Endothelial cell of umbilical vein (primary cell): Measurements from ENCODE around the gene MAP2K1. TPM values are rescaled to one million over a fixed set of nuclear protein-coding genes. Genes with fewer than 3 reads are reported as not detected.

Experiments
- BruUV-seq: library from RNA; stranded (reverse); fragments of 400-500 nt; replicated peaks from 2 replicates; lab custom pipeline; 2021; lab: Mats Ljungman, UMichigan
- CTCF ChIA-PET: fragments of 300-600, 350-600 bp; sonication (Branson Sonifier 250); formaldehyde crosslinking; loops from one replicate; lab custom pipeline; 2021; ENCODE audit warnings: antibody characterized with exemption, inconsistent platforms; lab: Charles Lee
- POLR2A ChIA-PET: fragments of 300-600, 350-600 bp; sonication (Branson Sonifier 250); formaldehyde crosslinking; loops from one replicate; lab custom pipeline; 2021; ENCODE audit warnings: antibody characterized with exemption, inconsistent platforms; lab: Charles Lee
- DNase-seq: peaks from one replicate; pipeline ENCODE4 v3.0.0-alpha.2; 2011; ENCODE audit warnings: low read depth, low spot score
- FAIRE-seq: peaks from 2 replicates; lab custom pipeline; 2011; peaks lifted over from hg19 to GRCh38; lab: Jason Lieb, UNC
- H2AFZ ChIP-seq: 2 replicates; pipeline ENCODE4 v1.6.0; 2012; ENCODE audit warnings: low read depth, low read length, control low read depth, inconsistent platforms
- H3K27ac ChIP-seq: 2 replicates; pipeline ENCODE4 v1.5.1; 2011; ENCODE audit warnings: low read depth, mild to moderate bottlenecking, control low read depth, low read length, moderate library complexity; ENCODE audit not compliant: insufficient read depth
- H3K27me3 ChIP-seq, 2 experiments: 2 replicates each; pipeline versions ENCODE4 v1.6.0 to v1.6.1; 2011; ENCODE audit warnings: low read length in 2 of 2, mixed read lengths in 1 of 2; ENCODE audit not compliant: control insufficient read depth in 2 of 2, insufficient read depth in 2 of 2
- H3K36me3 ChIP-seq, 2 experiments: 2 replicates in 1 of 2; 3 replicates in 1 of 2; pipeline ENCODE4 v1.5.1; 2011; ENCODE audit warnings: low read length in 2 of 2, mild to moderate bottlenecking in 1 of 2, moderate library complexity in 1 of 2; ENCODE audit not compliant: control insufficient read depth in 2 of 2, insufficient read depth in 2 of 2; ENCODE audit errors: extremely low read depth in 1 of 2
- H3K4me1 ChIP-seq: 3 replicates; pipeline ENCODE4 v1.5.1; 2011; ENCODE audit warnings: mild to moderate bottlenecking, low read length; ENCODE audit not compliant: control insufficient read depth, insufficient read depth; ENCODE audit errors: extremely low read depth
- H3K4me2 ChIP-seq: 2 replicates; pipeline ENCODE4 v1.6.1; 2011; ENCODE audit warnings: low read length, control low read depth, mixed read lengths; ENCODE audit not compliant: insufficient read depth
- H3K4me3 ChIP-seq, 3 experiments: fragments of 200-600 bp in 1 of 3; sonication (generic), shearing (Covaris generic) in 1 of 3; replicated peaks in 1 of 3; 2 replicates each; pipeline ENCODE4 v1.5.1; 2011 to 2016; ENCODE audit warnings: control low read depth in 3 of 3, low read length in 3 of 3, mild to moderate bottlenecking in 2 of 3, inconsistent platforms in 1 of 3, low read depth in 1 of 3, moderate library complexity in 1 of 3; ENCODE audit not compliant: insufficient read depth in 1 of 3
- H3K79me2 ChIP-seq: 2 replicates; pipeline ENCODE4 v1.6.0; 2012; ENCODE audit warnings: low read length, inconsistent platforms; ENCODE audit not compliant: control insufficient read depth, insufficient read depth
- H3K9ac ChIP-seq: replicated peaks from 2 replicates; pipeline ENCODE3; 2011; ENCODE audit warnings: low read length, control low read depth; ENCODE audit not compliant: insufficient read depth; ENCODE audit errors: extremely low read depth
- H3K9me1 ChIP-seq: replicated peaks from 3 replicates; pipeline ENCODE4 v1.6.0; 2011; ENCODE audit warnings: mild to moderate bottlenecking, low read length; ENCODE audit not compliant: control insufficient read depth, insufficient read depth; ENCODE audit errors: extremely low read depth
- H3K9me3 ChIP-seq: replicated peaks from 2 replicates; pipeline ENCODE4 v1.5.1; 2012; ENCODE audit warnings: low read length, inconsistent platforms; ENCODE audit not compliant: control insufficient read depth, insufficient read depth
- H4K20me1 ChIP-seq: replicated peaks from 2 replicates; pipeline ENCODE3; 2011; ENCODE audit warnings: mild to moderate bottlenecking, low read length; ENCODE audit not compliant: control insufficient read depth, insufficient read depth; ENCODE audit errors: extremely low read depth
- EZH2 ChIP-seq: IDR thresholded peaks from 2 replicates; pipeline ENCODE4 v1.6.1; 2012; ENCODE audit warnings: borderline replicate concordance, low read depth, mild to moderate bottlenecking, moderate library complexity, low read length, inconsistent platforms; ENCODE audit not compliant: severe bottlenecking
- FOS ChIP-seq: IDR thresholded peaks from 2 replicates; pipeline ENCODE4 v1.6.1; 2011; ENCODE audit warnings: mild to moderate bottlenecking, low read length, moderate library complexity, borderline replicate concordance; ENCODE audit not compliant: insufficient read depth
- GATA2 ChIP-seq: IDR thresholded peaks from 2 replicates; pipeline ENCODE4 v1.7.0; 2011; ENCODE audit warnings: low read depth, mild to moderate bottlenecking, moderate library complexity, mixed read lengths, low read length; ENCODE audit not compliant: insufficient read length, insufficient read depth
- JUN ChIP-seq: IDR thresholded peaks from 2 replicates; pipeline ENCODE4 v1.6.1; 2011; ENCODE audit warnings: borderline replicate concordance, low read depth; ENCODE audit not compliant: insufficient read length, insufficient read depth
- MAX ChIP-seq: IDR thresholded peaks from 2 replicates; pipeline ENCODE4 v1.6.1; 2011; ENCODE audit not compliant: insufficient read depth, insufficient read length
- MYC ChIP-seq: IDR thresholded peaks from one replicate; pipeline ENCODE4 v1.6.1; 2011; ENCODE audit warnings: mild to moderate bottlenecking, low read depth, low read length
- POLR2A ChIP-seq: IDR thresholded peaks from 2 replicates; pipeline ENCODE4 v1.6.1; 2012; ENCODE audit warnings: low read depth, mild to moderate bottlenecking, control low read depth, low read length
- dilution Hi-C: fragments of 300-500 bp; cut with MboI; formaldehyde crosslinking; loops from one replicate; pipeline ENCODE4 v1.15.0; 2019; ENCODE audit warnings: low sequenced_read_pairs; ENCODE audit not compliant: extremely low pct_ligation_motif_present
- intact Hi-C: fragments of 100-400 bp; cut with micrococcal nuclease; formaldehyde crosslinking; loops from one replicate; pipeline ENCODE4 v1.10.0; 2022
- polyA plus RNA-seq, 4 experiments: library from polyadenylated mRNA; depleted of rRNA in 3 of 4; stranded (reverse) in 3 of 4; unstranded in 1 of 4; fragments of >200 nt; gene quantifications; 2 replicates each; pipeline versions ENCODE4 v1.2.1 to v1.2.3, GENCODE V29; 2011 to 2012; ENCODE audit warnings: missing spikeins in 1 of 4
- total RNA-seq: library from RNA; stranded (reverse); gene quantifications from 2 replicates; pipeline ENCODE4 v1.2.3, GENCODE V29; 2021
- TF ChIP-seq, protein P1 (sequence below), 2 donors: IDR thresholded peaks; 1 replicate in 1 of 2; 2 replicates in 1 of 2; pipeline ENCODE4 v1.5.1; 2011; ENCODE audit warnings: low read length in 2 of 2, mild to moderate bottlenecking in 2 of 2, moderate library complexity in 2 of 2, control low read depth in 1 of 2, inconsistent platforms in 1 of 2, low read depth in 1 of 2; ENCODE audit not compliant: insufficient read depth in 1 of 2; ENCODE audit errors: extremely low read depth in 1 of 2

MAP2K1 gene
- total and polyA plus RNA-seq, 2 donors (not counting 3 experiments of a cell fraction or from before 2014, with no cell fraction given), result 30.9 to 45.1 TPM

DNA sequence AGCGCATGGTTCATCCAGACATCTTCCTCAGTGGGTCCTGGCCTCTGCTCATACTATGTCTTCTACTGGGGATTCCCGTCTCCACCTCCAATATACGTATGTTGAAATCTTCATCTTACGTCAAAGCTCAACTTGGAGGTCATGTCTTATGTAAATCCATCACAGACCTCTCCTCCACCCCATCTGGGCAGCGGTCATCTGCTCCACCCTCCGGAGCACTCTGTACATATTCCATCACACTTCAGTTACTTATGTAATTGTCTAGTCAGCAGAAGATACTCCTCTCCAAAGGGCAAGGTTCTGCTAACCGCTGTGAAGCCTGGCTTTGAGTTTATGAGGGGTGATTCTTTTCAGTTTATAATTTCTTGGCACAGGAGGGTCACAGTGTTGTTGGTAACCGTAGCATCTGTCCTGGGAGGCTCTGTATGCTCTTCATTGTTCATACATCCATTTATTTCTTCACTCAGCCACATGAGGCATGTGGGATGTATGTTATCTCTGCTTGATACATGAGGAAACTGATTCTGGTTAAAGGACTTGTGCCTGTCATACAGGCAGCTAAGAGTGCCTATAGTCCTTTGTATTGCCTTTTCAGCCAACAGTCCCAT lies 22.1 kb downstream of the MAP2K1 start:
- Histone ChIP-seq H3K27me3 (no peaks in the 10 kb centered on the region), H3K4me3 (no peak overlapping the region), H3K4me1 (peaks cover 38% of the 10 kb centered on the region), H2AFZ (no peak overlapping the region), H3K79me2 (peaks cover 91% of the 10 kb centered on the region), H3K36me3 (no peaks in the 10 kb centered on the region), H3K9me3 (no peaks in the 10 kb centered on the region), H3K9me1 (no peaks in the 10 kb centered on the region), H3K9ac (no peak overlapping the region), H4K20me1 (no peaks in the 10 kb centered on the region), H3K27ac (no peak overlapping the region), H3K4me2 (no peak overlapping the region)
- DNase-seq (no peak), FAIRE-seq (no peak)
- ChIA-PET CTCF (no interaction called here), POLR2A (no interaction called here)
- intact Hi-C loops (no loop called here), dilution Hi-C loops (loop anchor here (25.0 kb wide), 1 partner anchor 96 kb away; no protein-coding TSS in a partner anchor)
- TF ChIP-seq MAX, result no peak
- no peak for TF ChIP-seq FOS
- TF ChIP-seq GATA2, result no peak
- TF ChIP-seq JUN, result no peak
- TF ChIP-seq EZH2, result no peak
- TF ChIP-seq MYC, result no peak
- TF ChIP-seq POLR2A, result no peak
- TF ChIP-seq, protein P1, sequence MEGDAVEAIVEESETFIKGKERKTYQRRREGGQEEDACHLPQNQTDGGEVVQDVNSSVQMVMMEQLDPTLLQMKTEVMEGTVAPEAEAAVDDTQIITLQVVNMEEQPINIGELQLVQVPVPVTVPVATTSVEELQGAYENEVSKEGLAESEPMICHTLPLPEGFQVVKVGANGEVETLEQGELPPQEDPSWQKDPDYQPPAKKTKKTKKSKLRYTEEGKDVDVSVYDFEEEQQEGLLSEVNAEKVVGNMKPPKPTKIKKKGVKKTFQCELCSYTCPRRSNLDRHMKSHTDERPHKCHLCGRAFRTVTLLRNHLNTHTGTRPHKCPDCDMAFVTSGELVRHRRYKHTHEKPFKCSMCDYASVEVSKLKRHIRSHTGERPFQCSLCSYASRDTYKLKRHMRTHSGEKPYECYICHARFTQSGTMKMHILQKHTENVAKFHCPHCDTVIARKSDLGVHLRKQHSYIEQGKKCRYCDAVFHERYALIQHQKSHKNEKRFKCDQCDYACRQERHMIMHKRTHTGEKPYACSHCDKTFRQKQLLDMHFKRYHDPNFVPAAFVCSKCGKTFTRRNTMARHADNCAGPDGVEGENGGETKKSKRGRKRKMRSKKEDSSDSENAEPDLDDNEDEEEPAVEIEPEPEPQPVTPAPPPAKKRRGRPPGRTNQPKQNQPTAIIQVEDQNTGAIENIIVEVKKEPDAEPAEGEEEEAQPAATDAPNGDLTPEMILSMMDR (IDR thresholded peaks at IDR 0.05; ENCODE audit: extremely low read depth in 1 of 2, insufficient read depth in 1 of 2, low read depth in 1 of 2, low read length in 2 of 2), result no peak
- BruUV-seq, result no TSS peak
